Measurements from ENCODE around the gene PRKCQ.

PRKCQ gene

GRCh38 chr10:6530966-6531365, 49.1 kb downstream of the PRKCQ start:
- H3K4me3 ChIP-seq (ENCODE audit: low read length): no peak overlapping the region
- DNase-seq (ENCODE audit: low read depth): no peak
- TF ChIP-seq, protein P1, sequence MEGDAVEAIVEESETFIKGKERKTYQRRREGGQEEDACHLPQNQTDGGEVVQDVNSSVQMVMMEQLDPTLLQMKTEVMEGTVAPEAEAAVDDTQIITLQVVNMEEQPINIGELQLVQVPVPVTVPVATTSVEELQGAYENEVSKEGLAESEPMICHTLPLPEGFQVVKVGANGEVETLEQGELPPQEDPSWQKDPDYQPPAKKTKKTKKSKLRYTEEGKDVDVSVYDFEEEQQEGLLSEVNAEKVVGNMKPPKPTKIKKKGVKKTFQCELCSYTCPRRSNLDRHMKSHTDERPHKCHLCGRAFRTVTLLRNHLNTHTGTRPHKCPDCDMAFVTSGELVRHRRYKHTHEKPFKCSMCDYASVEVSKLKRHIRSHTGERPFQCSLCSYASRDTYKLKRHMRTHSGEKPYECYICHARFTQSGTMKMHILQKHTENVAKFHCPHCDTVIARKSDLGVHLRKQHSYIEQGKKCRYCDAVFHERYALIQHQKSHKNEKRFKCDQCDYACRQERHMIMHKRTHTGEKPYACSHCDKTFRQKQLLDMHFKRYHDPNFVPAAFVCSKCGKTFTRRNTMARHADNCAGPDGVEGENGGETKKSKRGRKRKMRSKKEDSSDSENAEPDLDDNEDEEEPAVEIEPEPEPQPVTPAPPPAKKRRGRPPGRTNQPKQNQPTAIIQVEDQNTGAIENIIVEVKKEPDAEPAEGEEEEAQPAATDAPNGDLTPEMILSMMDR (conservative IDR thresholded peaks at IDR 0.05; ENCODE audit: low read depth, low read length): no peak

- DNase-seq (ENCODE audit: low read depth): no peak
- no peak overlapping the region for H3K4me3 ChIP-seq (ENCODE audit: low read length)
- TF ChIP-seq, protein P1 (conservative IDR thresholded peaks at IDR 0.05; ENCODE audit: low read depth, low read length): no peak
Measured at GRCh38 chr10:6530211-6530840, 49.8 kb downstream of the PRKCQ start.

- H3K4me3 ChIP-seq (ENCODE audit: low read length): no peak overlapping the region
- TF ChIP-seq, protein P1 (conservative IDR thresholded peaks at IDR 0.05; ENCODE audit: low read depth, low read length): no peak
- no peak for DNase-seq (ENCODE audit: low read depth)
Measured at GRCh38 chr10:6528198-6528950, 51.7 kb downstream of the PRKCQ start.

GRCh38 chr10:6525599-6526165, 54.4 kb downstream of the PRKCQ start:
- no peak overlapping the region for H3K4me3 ChIP-seq (ENCODE audit: low read length)
- TF ChIP-seq, protein P1 (conservative IDR thresholded peaks at IDR 0.05; ENCODE audit: low read depth, low read length): no peak
- no peak for DNase-seq (ENCODE audit: low read depth)

- DNase-seq (ENCODE audit: low read depth): no peak
- H3K4me3 ChIP-seq (ENCODE audit: low read length): no peak overlapping the region
- TF ChIP-seq, protein P1 (conservative IDR thresholded peaks at IDR 0.05; ENCODE audit: low read depth, low read length): no peak
Measured at GRCh38 chr10:6522230-6522629, 57.8 kb downstream of the PRKCQ start.

DNA sequence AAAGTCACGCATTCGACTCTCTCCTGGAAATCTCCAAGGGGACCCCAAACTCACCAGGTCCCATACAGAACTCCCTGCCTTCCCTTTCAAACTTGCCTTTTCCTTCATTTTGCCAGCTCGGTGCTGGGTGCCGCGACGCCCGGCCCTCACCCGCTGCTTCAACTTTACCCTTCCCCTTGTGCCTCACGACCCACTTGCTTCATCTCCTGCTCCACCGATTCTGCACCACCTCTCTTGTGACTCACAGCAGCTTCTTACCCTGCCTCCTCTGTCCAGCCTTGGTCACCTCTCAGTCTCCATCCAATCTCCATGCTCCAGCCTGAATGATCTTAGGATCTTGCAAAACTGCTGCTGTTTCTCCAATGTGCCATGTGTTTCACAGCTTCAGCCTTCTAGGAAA, 59.9 kb downstream of the PRKCQ start:
- H3K4me3 ChIP-seq (ENCODE audit: low read length): no peak overlapping the region
- TF ChIP-seq, protein P1 (conservative IDR thresholded peaks at IDR 0.05; ENCODE audit: low read depth, low read length): no peak
- no peak for DNase-seq (ENCODE audit: low read depth)

Measured in retinal pigment epithelial cell (primary cell).